ENCODE measurements around the gene TIFAB.

Gene TIFAB

DNA sequence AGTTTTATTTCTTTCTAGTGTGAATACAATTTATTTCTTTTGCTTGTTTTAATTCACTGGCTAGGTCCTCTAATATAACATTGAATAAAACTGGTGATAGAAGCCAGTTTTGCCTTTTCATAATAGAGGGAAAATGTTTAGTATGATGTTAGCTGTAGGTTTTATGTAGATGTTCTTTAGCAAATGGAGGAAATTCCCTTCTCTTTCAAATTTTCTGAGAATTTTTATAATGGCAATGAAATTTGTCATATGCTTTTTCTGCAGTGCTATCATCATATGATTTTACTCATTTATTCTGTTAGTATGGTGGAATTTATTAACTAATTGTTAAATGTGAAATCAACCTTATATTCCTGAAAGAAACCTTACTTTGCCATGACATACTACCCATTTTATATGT is 35.1 kb downstream of the TIFAB start:
- no peak for DNase-seq

GRCh38 chr5:135405082-135405481 is 47.1 kb downstream of the TIFAB start:
- DNase-seq: no peak

GRCh38 chr5:135402031-135402430 is 50.1 kb downstream of the TIFAB start:
- DNase-seq: no peak

- DNase-seq: no peak
Observed at GRCh38 chr5:135400866-135401265, 51.3 kb downstream of the TIFAB start.

GRCh38 chr5:135399794-135400542 is 52.2 kb downstream of the TIFAB start:
- DNase-seq: no peak

DNA sequence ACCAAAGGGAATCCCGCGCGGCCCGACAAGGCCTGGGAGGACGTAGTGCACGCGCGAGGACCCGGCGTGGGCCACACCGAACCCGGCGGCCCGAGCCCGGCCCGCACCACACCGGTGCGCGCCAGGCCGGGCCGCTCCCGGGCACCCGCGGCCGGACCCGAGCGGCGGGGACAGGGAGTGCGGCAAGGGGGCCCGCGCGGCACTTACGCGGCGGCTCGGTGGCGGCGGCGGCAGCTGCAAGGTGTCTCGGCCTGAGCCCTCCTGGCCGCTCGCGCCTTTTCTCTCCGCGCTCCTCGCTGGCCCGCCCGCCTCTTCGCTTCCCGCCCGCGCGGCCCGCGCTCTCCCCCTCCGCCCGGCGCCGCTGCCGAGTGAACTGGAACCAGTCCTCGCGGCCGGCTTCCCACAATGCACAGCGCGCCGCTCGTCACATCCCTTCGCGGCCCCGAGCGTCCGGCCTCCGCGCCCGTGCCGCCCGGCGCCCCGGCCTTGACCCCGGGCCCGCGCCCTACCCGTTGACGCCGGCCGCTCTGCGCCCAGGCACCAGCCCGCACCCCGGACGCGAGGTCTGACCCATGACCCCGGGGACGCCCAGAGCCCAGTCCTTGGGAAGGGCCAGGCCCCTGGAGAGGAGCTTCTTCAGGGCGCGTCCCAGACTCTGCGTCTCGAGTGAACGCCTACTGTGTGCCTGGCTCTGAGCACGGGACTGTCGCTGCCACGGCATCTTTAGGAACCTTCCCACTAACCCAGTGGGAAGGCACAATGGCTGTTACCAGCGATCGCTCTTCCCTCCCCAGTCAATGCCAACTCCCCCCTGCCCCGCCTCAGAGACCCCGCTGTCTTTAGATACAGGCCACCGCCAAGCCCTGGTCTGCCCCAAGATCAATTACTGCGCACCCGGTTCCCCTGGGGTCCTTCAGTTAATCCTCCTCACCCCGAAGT is 53.0 kb downstream of the TIFAB start, which contains the start of gene MACROH2A1:
Gene MACROH2A1, minus strand, starts transcription at position 377 of the 939 bp plus-strand sequence. CDS start 10,138 bp downstream, outside the sequence.
- no peak for DNase-seq

DNA sequence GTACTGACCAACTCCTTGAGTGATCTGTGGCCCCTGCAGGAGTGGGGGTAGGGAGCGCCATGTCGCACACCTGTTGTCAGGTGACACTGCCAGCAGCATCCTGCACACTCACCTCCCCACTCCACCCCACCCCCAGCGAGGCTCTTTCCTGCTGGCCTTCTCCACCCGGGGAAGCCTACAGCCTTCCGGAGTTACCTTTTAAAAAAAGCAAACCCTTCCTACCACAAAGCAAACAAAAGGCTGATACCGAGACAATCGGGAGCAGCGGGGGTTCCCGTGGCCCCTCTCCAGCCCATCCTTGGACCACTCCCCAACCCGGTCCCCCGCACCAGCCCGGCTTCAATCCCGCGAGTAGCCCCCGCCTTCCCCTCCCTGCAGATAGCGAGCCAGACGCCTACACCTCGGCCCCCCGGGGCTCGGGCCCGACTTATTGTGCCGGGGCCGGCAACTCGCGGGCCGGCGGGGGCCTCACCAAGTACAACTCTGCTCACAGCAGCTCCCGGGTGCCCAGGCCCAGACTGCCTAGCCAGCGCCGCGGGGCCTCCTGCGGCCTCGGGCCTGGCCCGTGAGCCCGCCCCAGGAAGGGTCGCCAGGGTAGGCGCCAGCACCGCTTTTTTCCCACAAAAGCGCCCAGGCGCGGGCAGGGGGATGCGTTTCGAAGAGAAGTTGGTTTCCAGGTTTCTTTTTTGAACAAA is 53.8 kb downstream of the TIFAB start:
- peak; percentile 34 for DNase-seq

Data from NCI-H187 treated with DMSO at 0.1 percent for 48 hours (cell line).